Upper lobe of left lung (tissue), 6 donors: ENCODE data around the gene TNNT3. TPM values are rescaled to one million over a fixed set of nuclear protein-coding genes. Genes with fewer than 3 reads are reported as not detected.
A peak's percentile ranks its signal among the peaks of the same experiment; 100 is the strongest.

ENCODE experiments used
- ATAC-seq, 2 donors: fragments of 200-7000 bp; cut with Tn5 transposase; one replicate each; pipeline ENCODE4 v1.9.1; 2022; ENCODE audit warnings: mild to moderate bottlenecking in 2 of 2, moderate library complexity in 2 of 2; ENCODE audit not compliant: low FRiP score in 2 of 2
- DNase-seq, 2 donors: peaks; one replicate each; pipeline ENCODE4 v3.0.0-alpha.2; 2019 to 2020
- H3K27ac ChIP-seq, 4 donors: fragments of 200-600 bp; sonication (generic); one replicate each; pipeline ENCODE4 v1.5.1; 2016 to 2019
- H3K27me3 ChIP-seq, 4 donors: fragments of 200-600 bp; sonication (generic); one replicate each; pipeline ENCODE4 v1.5.1; 2017 to 2019
- H3K36me3 ChIP-seq, 4 donors: fragments of 200-600 bp; sonication (generic); one replicate each; pipeline ENCODE4 v1.5.1; 2016 to 2019
- H3K4me1 ChIP-seq, 4 donors: fragments of 200-600 bp; sonication (generic); one replicate each; pipeline ENCODE4 v1.5.1; 2018 to 2019
- H3K4me3 ChIP-seq, 4 donors: fragments of 200-600 bp; sonication (generic); one replicate each; pipeline ENCODE4 v1.5.1; 2017 to 2019; ENCODE audit warnings: mild to moderate bottlenecking in 2 of 4, moderate library complexity in 1 of 4
- H3K9me3 ChIP-seq, 4 donors: fragments of 200-600 bp; sonication (generic); one replicate each; pipeline ENCODE4 v1.5.1; 2018 to 2019
- CTCF ChIP-seq, 6 experiments: fragments of 450-650 bp in 4 of 6; fragments of 200-600 bp in 2 of 6; sonication (generic) in 2 of 6; IDR thresholded peaks; one replicate each; pipeline ENCODE4 v1.5.1; 2016 to 2019; ENCODE audit warnings: antibody characterized with exemption in 6 of 6
- EP300 ChIP-seq, 4 donors: sonication (generic); formaldehyde crosslinking; IDR thresholded peaks; one replicate each; pipeline ENCODE4 v1.5.1; 2017; ENCODE audit warnings: antibody characterized with exemption in 4 of 4, control low read depth in 2 of 4
- POLR2A ChIP-seq, 4 donors: fragments of 450-650 bp; IDR thresholded peaks; one replicate each; pipeline ENCODE4 v1.5.1; 2016 to 2017; ENCODE audit warnings: antibody characterized with exemption in 4 of 4, mild to moderate bottlenecking in 2 of 4
- POLR2AphosphoS5 ChIP-seq, 2 donors: sonication (generic); formaldehyde crosslinking; IDR thresholded peaks; one replicate each; pipeline ENCODE4 v1.5.1; 2017; ENCODE audit warnings: antibody characterized with exemption in 2 of 2
- WGBS, 2 donors: methylation state at CpG; one replicate each; pipeline ENCODE4 v1.1.5; 2017 to 2018; 5-methylcytosine and 5-hydroxymethylcytosine counted together
- total RNA-seq, 6 donors: library from RNA; depleted of rRNA in 4 of 6; stranded (reverse); fragments of >200 nt in 4 of 6; gene quantifications; one replicate each; pipeline versions ENCODE4 v1.1.0 to v1.2.1, GENCODE V29; 2016 to 2021
- donor health status: DM: no; HTN: no; CAD: no; lungs with moderate emphysema.
- donor health status: DM: no; HTN: yes; CAD: no; lungs with severe emphysema.

TNNT3 gene
- total RNA-seq, 6 donors from 2014 or later = 1.1 to 13.1 (median 2.4) TPM; not detected in 1

- DNase-seq = peak in 1 of 2 donors; percentile 69
These were observed 5.3 kb downstream of the TNNT3 start for GRCh38 chr11:1924646-1925372.

GRCh38 chr11:1925373-1926155 is 6.1 kb downstream of the TNNT3 start:
- TF ChIP-seq EP300 (IDR thresholded peaks at IDR 0.05) = no peak
- no peak for TF ChIP-seq CTCF (IDR thresholded peaks at IDR 0.05)
- no peak for TF ChIP-seq POLR2AphosphoS5 (IDR thresholded peaks at IDR 0.05)
- no peak for TF ChIP-seq POLR2A (IDR thresholded peaks at IDR 0.05)
- H3K27me3 ChIP-seq = no peaks in the 10 kb centered on the region
- no peak overlapping the region for H3K4me3 ChIP-seq
- H3K27ac ChIP-seq = no peak overlapping the region
- ATAC-seq = no peak
- peak in 1 of 2 donors; percentile 51 for DNase-seq
- H3K4me1 ChIP-seq = no peaks in the 10 kb centered on the region
- H3K36me3 ChIP-seq = no peaks in the 10 kb centered on the region
- H3K9me3 ChIP-seq = no peaks in the 10 kb centered on the region
- 89 to 94% methylated on average over 11 to 23 of the region's 23 CpGs for WGBS, 2 donors

More at GRCh38 chr11:1924646-1925372, 5.3 kb downstream of the TNNT3 start:
- no peak overlapping the region for H3K27ac ChIP-seq
- H3K36me3 ChIP-seq = no peaks in the 10 kb centered on the region
- no peak for ATAC-seq
- 83 to 86% methylated on average over 11 to 21 of the region's 21 CpGs for WGBS, 2 donors
- no peaks in the 10 kb centered on the region for H3K27me3 ChIP-seq
- no peaks in the 10 kb centered on the region for H3K4me1 ChIP-seq
- H3K9me3 ChIP-seq = no peaks in the 10 kb centered on the region
- TF ChIP-seq POLR2AphosphoS5 (IDR thresholded peaks at IDR 0.05) (no peak), POLR2A (IDR thresholded peaks at IDR 0.05) (no peak), EP300 (IDR thresholded peaks at IDR 0.05) (no peak), CTCF (IDR thresholded peaks at IDR 0.05) (no peak)
- H3K4me3 ChIP-seq = no peak overlapping the region

- ATAC-seq (no peak), DNase-seq (peak in 1 of 2 donors; percentile 78)
- H3K27ac ChIP-seq = no peak overlapping the region
- H3K4me1 ChIP-seq = no peaks in the 10 kb centered on the region
- TF ChIP-seq CTCF (IDR thresholded peaks at IDR 0.05) = no peak
- TF ChIP-seq EP300 (IDR thresholded peaks at IDR 0.05) = no peak
- TF ChIP-seq POLR2A (IDR thresholded peaks at IDR 0.05) = no peak
- TF ChIP-seq POLR2AphosphoS5 (IDR thresholded peaks at IDR 0.05) = no peak
- H3K4me3 ChIP-seq = no peak overlapping the region
- no peaks in the 10 kb centered on the region for H3K27me3 ChIP-seq
- no peaks in the 10 kb centered on the region for H3K36me3 ChIP-seq
- WGBS, 2 donors = 81 to 88% methylated on average over 40 to 41 of the region's 41 CpGs
- H3K9me3 ChIP-seq = no peaks in the 10 kb centered on the region
These were observed 6.9 kb downstream of the TNNT3 start for GRCh38 chr11:1926156-1927025.

- no peaks in the 10 kb centered on the region for H3K9me3 ChIP-seq
- 76 to 84% methylated on average over 23 to 28 of the region's 28 CpGs for WGBS, 2 donors
- TF ChIP-seq EP300 (IDR thresholded peaks at IDR 0.05) (no peak), CTCF (IDR thresholded peaks at IDR 0.05) (no peak), POLR2AphosphoS5 (IDR thresholded peaks at IDR 0.05) (no peak), POLR2A (IDR thresholded peaks at IDR 0.05) (no peak)
- H3K27me3 ChIP-seq = no peaks in the 10 kb centered on the region
- DNase-seq (peak in 1 of 2 donors; percentile 72), ATAC-seq (peak in 1 of 2 donors; percentile 65)
- no peak overlapping the region for H3K27ac ChIP-seq
- H3K4me3 ChIP-seq = no peak overlapping the region
- H3K36me3 ChIP-seq = no peaks in the 10 kb centered on the region
- no peaks in the 10 kb centered on the region for H3K4me1 ChIP-seq
These were observed 7.7 kb downstream of the TNNT3 start for GRCh38 chr11:1927026-1927847.
